ENCODE measurements around the gene CD209.
"Not testable (repeated sequence)": the region's sequence is repeated elsewhere in the genome, so short reads cannot be mapped to it uniquely, and the experiment has no call there.

The CD209 gene, protein sequence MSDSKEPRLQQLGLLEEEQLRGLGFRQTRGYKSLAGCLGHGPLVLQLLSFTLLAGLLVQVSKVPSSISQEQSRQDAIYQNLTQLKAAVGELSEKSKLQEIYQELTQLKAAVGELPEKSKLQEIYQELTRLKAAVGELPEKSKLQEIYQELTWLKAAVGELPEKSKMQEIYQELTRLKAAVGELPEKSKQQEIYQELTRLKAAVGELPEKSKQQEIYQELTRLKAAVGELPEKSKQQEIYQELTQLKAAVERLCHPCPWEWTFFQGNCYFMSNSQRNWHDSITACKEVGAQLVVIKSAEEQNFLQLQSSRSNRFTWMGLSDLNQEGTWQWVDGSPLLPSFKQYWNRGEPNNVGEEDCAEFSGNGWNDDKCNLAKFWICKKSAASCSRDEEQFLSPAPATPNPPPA

DNA sequence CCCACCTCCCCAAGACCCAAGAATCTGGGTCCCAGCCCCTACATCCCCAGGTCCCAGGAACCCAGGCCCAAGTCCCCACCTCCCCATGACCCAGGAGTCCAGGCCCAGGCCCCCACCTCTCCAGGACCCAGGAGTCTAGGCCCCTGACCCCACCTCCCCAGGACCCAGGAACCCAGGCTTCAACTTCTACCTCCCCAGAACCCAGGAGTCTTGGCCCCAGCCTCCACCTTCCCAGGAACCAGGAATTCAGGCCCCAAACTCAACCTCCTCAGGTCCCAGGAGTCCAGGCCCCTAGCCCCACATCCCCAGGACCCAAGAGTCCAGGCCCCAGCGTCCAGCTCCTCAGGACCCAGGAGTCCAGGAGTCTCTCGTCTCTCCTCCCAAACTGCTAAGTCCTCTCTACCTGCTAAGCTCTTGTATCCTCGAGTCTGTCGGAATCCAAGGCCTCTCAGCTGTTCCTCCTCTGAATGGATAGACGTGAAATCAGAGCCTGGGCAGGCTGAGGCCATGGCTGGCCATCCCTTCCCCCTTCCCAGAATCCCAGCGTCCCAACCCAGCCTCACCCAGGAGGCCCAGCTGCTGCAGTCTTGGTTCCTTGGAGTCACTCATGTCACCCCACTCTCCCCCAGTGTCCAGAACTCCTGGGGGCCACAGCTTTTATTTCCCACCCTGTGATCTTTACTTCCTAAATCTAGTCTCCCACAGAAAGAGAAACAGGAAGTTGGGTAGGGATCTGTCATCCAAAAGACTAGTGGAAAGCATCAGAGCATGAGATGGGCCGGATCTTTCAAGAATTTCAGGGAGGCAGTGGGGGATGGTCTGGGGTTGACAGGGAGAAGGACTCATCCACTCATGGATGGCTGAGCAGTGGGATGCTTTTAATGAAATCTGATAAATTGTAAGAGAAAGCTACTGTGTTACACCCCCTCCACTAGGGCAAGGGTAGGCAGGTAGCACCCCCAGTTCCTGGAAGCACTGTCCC, at the start of gene CD209:
Gene CD209, minus strand, starts transcription at position 632 of the 982 bp plus-strand sequence. Its CDS starts 23 bp downstream, at position 609.
- no peak for DNase-seq

DNA sequence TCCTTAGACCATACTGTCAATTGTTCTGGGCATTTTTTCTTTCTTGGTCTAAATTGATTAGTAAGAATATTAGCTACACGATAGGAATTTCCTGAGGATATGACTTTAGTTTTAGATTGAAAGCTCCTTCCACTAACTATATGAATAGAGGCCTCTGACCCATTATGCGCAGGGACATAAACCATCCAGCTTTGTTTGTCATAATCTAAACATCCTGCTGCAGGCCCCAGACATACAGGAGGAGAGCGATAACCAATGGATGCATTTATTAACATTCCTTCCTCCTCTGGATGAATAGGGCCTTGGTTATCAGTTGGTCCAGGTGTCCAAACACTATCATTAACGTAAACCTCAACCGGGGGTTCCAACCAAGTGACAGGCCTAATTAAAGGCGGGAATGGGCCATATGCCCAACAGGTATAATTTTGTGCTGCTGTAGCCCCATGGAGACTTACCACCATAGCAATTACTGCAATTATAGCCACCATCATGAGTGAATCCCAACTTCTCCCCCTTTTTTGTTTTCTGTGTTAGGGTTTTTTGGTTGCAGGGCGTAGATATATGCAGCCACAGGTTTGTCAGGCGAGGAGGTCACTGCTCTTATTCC, 48.3 kb upstream of the CD209 start:
- DNase-seq: no peak

DNA sequence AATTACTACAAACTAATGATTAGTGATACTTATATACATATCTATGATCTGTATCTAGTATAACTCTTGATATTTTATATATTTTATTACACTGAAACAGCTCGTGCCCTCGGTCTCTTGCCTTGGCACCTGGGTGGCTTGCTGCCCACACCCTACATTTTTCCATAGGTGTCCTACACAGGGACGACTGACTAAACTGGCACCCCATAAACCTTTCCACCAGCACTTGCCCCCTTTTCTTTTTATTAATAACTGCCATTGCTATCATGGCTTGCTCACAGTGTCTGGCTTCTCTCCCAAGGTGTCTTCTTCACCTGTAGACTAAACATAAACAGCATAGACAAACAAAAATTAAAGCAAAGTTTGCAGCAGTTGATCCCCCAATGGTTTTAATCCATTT, 46.2 kb upstream of the CD209 start:
- no peak for DNase-seq

DNA sequence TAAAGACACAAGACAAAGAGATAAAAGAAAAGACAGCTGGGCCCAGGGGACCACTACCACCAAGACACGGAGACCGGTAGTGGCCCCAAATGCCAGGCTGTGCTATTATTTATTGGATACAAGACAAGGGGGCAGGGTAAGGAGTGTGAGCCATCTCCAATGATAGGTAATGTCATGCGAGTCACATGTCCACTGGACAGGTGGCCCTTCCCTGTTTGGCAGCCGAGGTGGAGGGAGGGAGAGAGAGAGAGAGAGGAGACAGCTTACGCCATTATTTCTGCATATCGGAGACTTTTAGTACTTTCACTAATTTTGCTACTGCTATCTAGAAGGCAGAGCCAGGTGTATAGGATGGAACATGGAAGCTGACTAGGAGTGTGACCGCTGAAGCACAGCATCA, 45.4 kb upstream of the CD209 start:
- not testable (repeated sequence) for DNase-seq

DNA sequence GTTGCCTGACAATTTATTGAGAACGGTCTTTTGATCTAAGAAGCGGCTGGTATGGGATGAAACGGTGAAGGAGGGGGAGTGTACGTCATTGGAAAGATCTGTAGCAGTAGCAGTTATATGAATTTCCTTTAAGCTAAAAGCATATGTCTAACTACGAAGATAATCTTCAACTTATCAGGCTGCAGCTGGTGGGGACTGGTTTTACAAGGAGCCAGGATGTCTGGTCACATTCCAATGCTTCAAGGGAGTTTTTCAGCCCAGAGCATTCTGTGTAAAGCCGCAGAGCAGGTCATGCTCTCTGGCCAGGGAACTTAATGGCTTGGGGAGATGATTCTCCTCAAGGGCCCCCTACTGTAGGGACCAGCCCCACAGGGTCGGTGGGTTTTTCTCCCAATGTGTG, 44.9 kb upstream of the CD209 start:
- DNase-seq: no peak

DNA sequence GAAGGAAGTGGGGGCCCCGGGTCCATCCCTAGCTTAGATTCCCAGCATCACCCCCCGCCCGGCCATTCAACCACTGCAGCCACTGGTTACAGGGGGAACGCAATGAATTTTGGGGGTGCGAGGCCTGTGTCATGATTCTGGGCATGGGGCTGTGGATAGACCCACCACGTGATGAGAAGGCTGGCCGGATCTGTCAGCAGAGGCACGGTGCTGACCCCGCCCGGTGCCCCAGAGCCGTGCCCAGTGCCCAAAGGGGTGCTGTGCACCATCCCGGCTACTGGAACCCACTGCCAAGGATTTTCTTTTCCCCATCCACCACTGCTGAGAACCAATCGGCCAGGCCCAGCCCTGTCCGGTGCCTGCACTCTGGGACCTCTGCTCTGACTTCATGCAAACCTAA, 43.1 kb upstream of the CD209 start:
- no peak for DNase-seq

DNA sequence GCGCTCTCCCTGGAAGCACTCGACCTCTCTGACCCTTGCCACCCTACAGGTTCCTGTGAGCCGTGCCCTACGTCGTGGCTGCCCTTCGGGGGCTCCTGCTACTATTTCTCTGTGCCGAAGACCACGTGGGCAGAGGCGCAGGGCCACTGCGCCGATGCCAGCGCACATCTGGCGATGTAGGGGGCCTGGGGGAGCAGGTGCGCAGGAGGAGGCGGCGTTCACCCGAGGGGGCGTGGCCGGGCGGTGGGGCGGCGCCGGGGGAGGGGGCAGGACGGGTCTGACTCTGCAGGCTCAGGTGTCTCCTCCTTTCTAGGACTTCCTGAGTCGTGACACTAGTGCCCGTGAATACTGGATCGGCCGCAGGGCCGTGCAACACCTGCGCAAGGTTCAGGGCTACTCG, 42.1 kb upstream of the CD209 start:
- DNase-seq: peak; percentile 45

DNA sequence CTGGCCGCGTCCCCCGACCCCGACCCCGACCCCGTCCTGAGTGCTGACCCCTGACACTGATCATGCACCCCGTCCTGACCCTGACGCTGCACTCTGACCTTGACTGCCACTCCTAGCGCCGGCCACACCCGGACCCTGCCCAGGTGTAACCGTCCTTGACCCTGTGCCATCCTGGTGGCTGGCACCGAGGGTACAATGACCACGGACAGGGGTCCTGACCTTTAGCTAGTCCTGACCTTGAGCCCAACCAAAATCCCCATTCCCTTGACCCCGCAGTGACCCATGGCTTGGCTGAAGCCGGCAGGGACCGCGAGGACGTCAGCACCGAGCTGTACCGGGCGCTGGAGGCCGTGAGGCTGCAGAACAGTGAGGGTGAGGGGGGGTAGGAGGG, 41.6 kb upstream of the CD209 start:
- no peak for DNase-seq

DNA sequence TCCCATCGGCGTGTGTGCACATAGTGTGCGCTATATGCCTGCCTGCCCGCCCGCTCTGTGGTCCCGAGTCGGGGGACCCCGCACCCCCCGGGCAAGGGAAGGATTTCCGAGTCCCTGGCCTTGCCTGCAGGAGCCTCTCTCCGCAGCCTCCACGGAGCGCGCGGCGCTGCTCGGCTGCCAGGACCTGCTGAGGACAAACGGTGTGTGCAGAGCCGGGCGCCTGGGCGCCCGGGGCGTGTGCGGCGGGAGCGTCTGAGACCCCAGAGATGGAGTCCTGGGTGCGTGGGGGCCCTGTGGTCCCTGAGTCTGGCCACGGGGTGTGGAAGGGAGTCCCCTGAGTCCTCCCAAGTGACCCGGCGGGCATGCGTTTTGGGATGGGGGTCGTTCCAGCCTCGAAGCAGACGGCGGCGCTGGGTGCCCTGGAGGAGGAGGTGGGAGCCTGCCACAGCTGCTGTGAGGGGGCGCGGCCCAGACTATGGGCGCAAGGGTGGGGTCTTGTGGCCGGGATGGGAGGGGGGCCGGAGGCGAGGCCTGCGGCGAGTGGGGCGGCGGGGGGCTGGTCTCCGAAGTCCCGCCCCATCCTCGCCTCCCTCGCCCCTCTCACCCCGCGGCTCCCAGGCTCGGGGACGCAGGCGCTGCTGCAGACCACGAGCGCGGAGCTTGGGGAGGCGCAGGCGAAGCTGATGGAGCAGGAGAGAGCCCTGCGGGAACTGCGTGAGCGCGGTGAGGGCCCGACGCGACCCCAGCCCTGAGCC, 41.0 kb upstream of the CD209 start:
- no peak for DNase-seq

DNA sequence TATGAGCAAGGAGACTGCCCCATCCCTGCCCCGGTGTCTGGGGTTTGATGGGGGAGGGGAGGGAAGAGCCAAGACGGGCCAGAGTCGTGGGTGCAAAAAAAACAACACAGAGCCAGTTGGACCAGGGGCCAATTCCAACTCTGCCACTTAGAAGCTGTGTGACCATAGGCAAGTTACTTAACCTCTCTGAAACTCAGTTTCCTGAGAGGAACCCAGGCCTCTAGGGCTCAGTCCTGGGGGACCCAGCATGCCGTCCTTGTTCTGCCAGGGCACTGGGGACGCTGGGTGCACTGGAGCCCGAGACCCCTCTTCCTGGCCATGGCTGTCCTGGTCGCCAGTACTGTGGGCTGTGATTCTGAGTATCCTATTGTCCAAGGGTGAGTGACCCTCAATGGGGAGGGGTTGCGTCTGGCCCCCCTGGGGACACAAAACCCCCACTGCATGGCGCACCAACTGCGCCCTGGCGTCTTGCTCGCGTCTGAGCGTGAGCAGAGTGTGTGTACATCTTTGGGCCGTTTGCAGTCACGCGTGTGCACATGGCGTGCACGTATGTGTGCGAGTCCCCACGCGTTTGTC, 40.4 kb upstream of the CD209 start:
- no peak for DNase-seq

DNA sequence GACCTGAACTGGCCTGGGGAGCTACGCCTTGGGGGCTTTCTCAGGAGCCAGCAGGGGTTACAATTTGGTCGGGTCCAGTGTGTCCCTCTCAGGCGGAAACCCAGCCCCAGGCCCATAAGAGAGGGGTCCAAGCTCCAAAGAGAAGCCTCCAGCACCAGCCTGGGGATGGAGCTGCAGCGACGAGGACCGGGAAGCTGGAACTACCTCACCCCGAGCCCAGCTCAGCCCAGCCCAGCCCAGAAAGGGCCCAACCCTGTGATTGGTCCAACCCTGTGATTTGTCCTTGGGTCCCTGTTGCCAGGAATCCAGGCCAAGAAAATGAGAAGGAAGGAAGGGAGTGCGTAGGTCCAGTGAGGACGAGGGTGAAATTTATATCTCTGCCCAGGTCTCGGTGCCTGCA, 39.8 kb upstream of the CD209 start:
- no peak for DNase-seq

DNA sequence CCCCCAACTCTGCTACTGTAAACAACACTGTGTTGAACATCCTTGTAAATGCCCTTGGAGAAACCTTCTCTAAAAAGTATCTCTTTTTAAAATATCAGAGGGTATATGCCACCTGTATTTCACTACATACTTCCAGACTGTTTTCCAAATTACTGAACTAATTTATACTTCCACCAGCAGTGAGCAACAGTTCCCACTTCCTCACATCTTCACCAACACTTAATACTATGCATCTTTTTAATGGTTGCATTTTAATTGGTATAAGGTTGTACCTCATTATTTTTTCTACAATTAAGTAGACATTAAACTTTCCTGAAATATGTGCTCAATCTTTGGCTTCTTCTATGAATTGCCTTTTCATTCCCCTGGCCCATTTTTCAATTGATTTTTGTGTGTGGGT, 37.5 kb upstream of the CD209 start:
- DNase-seq: no peak

DNA sequence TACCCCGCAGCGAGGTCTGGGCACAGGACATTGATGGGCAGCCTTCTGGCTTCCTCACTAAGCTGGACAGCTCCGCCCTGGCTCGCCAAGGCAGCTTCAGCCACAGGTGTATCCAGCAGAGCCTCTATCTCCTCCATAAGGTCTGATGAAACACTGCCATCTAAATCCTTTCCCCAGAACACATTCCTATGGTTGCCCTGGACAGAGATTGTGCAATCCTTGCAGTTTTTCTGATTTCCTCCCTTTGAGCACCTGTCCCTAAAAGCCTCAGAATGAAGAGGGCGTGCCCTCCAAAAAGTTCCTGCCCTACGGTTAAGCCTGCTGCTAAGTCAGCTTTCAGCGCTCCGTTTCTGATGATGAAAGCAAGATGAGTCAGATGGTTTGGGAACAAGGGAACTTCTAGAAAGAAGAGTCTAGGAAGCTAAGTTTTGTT, 36.7 kb upstream of the CD209 start:
- DNase-seq: no peak

DNA sequence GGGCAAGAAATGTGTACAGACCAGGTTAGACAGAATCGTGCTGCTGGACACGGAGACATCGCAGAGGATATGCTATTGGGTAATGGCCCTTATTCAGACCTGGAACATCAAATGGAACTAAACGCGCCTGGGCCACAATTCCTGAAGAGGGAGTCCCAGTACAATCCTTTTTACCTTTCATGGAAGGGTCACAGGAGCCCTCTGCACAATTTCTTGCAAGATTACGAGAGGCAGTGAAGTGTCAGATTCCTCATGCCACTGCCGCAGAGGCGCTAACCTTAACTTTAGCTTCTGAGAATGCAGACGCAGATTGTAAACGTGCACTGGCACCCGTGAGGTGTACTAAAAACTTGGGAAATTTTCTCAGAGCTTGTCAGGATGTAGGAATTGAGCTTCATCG, 33.8 kb upstream of the CD209 start:
- no peak for DNase-seq

DNA sequence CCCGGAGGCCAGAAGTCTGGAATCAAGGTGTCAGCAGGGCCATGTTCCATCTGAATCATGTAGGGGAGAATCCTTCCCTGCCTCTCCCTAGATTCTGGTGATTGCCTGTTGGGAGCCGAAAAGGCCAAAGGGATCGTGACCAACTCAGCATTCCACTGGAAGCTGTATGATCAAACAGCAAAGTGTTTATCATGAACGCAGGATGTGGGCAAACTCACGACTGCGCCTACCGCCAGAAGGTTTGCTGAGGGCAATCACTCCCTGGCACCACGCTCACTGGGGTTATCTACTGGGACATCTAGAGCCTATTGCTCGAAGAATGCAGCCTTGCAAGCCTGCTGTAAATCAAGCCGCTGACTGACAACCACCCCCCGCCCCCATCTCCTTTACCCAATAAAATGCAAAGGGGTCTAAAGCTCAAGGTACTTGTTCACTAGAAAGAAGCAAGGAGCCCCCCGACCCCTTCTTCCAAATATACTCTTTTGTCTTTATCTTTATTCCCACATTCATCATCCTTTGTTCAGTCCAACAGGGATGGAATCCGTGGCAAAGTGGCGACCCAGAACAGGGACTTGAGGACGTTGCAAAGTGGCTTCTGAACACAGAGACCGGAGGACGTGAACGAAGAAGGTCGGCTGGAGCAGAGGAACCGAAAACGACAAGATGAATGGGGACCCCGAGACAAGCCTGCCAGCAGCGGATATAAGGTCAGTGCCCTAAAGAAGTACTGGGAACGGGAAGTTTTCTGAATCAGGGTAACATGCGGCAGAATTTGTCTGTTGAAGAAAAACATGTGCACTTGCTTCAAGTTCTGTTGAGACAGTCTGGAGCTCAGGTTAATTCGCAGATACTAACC, 32.5 kb upstream of the CD209 start:
- no peak for DNase-seq

DNA sequence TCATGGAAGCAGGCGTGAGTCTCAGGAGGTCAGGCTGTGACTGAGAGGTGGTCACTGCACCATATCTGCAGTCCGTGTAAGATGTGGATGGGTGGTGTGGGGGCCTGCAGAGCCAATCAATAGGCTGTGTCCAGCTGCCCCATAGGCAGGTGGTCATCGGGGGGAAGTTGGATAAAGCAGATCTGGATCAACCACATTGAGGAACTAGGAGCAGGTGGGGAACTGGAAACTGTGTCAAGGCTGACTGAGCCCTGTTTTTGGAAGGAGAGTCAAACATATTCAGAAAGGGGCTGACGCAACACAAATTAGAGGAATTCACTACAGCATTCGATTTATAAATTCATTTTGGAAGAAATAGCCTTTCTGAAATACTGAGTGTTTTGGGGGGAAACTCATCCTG, 30.7 kb upstream of the CD209 start:
- no peak for DNase-seq

DNA sequence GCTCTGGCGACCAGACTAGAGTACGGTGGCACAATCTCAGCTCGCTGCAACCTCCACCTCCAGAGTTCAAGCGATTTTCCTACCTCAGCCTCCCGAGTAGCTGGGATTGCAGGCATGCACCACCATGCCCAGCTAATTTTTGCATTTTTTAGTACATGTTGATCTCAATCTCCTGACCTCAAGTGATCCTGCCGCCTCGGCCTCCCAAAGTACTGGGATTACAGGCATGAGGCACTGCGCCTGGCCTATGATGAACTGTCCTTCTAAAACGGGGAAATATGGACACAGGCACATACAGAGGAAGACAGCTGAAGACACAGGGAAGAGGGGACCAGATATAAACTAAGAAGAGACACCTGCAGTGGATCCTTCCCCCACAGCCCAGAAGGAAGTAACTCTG, 28.4 kb upstream of the CD209 start:
- no peak for DNase-seq

DNA sequence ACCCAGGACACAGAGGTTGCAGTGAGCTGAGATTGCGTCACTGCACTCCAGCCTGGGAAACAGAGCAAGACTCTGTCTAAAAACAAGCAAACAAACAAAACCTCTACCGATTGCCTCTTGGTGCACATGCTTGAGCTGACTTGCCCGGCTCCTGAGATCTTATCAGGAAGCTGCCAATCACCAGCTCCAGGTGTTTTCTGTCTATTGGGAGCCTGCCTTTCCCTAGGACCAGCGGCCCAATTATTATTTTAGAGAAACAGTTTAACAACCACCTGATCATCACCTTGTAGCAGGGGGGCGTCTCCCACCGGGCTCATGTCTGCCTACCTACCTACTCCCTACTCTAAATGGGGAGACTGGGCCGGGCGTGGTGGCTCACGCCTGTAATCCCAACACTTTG, 26.5 kb upstream of the CD209 start:
- no peak for DNase-seq

DNA sequence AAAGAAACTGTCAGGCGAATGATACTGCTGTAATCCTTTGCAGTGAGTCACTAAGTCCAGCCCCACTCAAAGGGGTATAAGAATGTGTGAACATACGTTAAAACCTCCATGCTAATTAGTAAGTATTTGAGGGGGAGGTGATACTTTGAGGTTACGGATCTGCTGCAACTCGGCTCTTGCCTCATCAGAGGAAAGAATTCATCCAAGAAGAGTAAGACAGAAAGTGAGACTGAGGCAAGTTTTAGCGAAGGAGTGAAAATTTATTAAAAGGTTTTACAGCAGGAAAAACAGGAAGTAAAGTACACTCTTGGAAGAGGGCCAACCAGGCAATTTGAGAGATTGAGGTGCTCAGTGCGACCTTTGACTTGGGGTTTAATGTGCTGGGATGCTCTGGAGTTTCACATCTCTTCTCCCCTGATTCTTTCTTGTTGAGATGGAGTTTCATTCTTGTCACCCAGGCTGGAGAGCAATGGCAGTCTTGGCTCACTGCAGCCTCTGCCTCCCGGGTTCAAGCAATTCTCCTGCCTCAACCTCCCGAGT, 25.5 kb upstream of the CD209 start:
- peak; percentile 41 for DNase-seq

DNA sequence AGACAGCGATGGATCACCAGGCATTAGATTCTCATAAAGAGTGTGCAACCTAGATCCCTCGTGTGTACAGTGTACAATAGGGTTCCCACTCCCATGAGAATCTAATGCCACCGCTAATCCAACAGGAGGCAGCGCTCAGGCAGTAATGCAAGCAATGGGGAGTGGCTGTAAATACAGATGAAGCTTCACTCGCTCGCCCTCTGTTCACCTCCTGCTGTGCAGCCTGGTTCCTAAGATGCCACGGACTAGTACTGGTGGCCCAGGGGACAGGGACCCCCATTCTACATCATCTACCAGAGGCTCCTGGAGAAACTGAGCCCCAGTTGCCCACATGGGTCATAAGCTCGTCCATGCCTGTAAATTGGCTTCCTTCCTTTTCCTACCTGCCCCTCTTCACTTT, 23.7 kb upstream of the CD209 start:
- DNase-seq: no peak

DNA sequence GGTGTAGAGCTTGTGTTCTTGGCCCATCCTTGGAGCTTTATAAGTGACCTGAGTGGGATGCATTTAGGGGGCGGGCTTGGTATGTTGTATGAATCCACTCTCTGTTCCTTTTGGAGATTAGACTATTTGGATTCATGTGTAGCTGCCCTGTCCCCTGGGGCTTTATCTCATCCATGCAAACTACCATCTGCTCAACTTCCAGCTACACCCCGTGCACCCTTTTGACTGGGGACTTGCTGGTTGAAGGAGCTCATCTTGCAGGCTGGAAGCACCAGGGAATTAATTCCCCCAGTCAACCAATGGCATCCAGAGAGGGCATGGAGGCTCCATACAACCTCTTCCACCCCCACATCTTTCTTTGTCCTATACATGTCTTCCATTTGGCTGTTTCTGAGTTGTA, 21.8 kb upstream of the CD209 start:
- no peak for DNase-seq
